Measurements from ENCODE around the gene TXNRD2.
"Not testable (repeated sequence)": the region's sequence is repeated elsewhere in the genome, so short reads cannot be mapped to it uniquely, and the experiment has no call there.

The TXNRD2 gene

GRCh38 chr22:19841641-19842392 is 99.8 kb downstream of the TXNRD2 start:
- no peak overlapping the region for H3K9ac ChIP-seq
- peak overlapping the region; percentile 58 for H3K4me2 ChIP-seq
- peaks cover 6% of the 10 kb centered on the region; the same call in 1 of the 2 replicates for H3K36me3 ChIP-seq
- H3K4me1 ChIP-seq: peaks cover 55% of the 10 kb centered on the region
- TF ChIP-seq Cebpa-rat (IDR thresholded peaks at IDR 0.05): no peak
- H3K27ac ChIP-seq: peak overlapping the region; percentile 33; the same call in 1 of the 2 replicates
- no peaks in the 10 kb centered on the region for H3K27me3 ChIP-seq
- no peak overlapping the region for H3K4me3 ChIP-seq
- H3K9me3 ChIP-seq: no peaks in the 10 kb centered on the region
- peaks cover 74% of the 10 kb centered on the region for H4K20me1 ChIP-seq

GRCh38 chr22:19840955-19841640 is 100.5 kb downstream of the TXNRD2 start:
- peak overlapping the region; percentile 58; the same call in 1 of the 2 replicates for H3K4me2 ChIP-seq
- H4K20me1 ChIP-seq: peaks cover 67% of the 10 kb centered on the region
- no peaks in the 10 kb centered on the region for H3K27me3 ChIP-seq
- H3K9me3 ChIP-seq: no peaks in the 10 kb centered on the region
- no peak overlapping the region for H3K4me3 ChIP-seq
- no peak for TF ChIP-seq Cebpa-rat (IDR thresholded peaks at IDR 0.05)
- H3K9ac ChIP-seq: no peak overlapping the region
- H3K4me1 ChIP-seq: peaks cover 48% of the 10 kb centered on the region
- no peak overlapping the region for H3K27ac ChIP-seq
- H3K36me3 ChIP-seq: no peaks in the 10 kb centered on the region

GRCh38 chr22:19840059-19840458 is 101.6 kb downstream of the TXNRD2 start:
- no peak for TF ChIP-seq Cebpa-rat (IDR thresholded peaks at IDR 0.05)
- no peak overlapping the region for H3K4me2 ChIP-seq
- H3K36me3 ChIP-seq: no peaks in the 10 kb centered on the region
- no peak overlapping the region for H3K4me3 ChIP-seq
- H3K27ac ChIP-seq: no peak overlapping the region
- peaks cover 63% of the 10 kb centered on the region for H4K20me1 ChIP-seq
- peaks cover 38% of the 10 kb centered on the region for H3K4me1 ChIP-seq
- no peaks in the 10 kb centered on the region for H3K9me3 ChIP-seq
- H3K9ac ChIP-seq: no peak overlapping the region
- H3K27me3 ChIP-seq: no peaks in the 10 kb centered on the region

GRCh38 chr22:19837915-19838314 is 103.7 kb downstream of the TXNRD2 start:
- H3K4me3 ChIP-seq: no peak overlapping the region
- H3K4me2 ChIP-seq: no peak overlapping the region
- no peaks in the 10 kb centered on the region for H3K36me3 ChIP-seq
- no peak overlapping the region for H3K9ac ChIP-seq
- H4K20me1 ChIP-seq: peaks cover 45% of the 10 kb centered on the region; the same call in 1 of the 2 replicates
- no peaks in the 10 kb centered on the region for H3K9me3 ChIP-seq
- no peak overlapping the region for H3K27ac ChIP-seq
- H3K4me1 ChIP-seq: peaks cover 18% of the 10 kb centered on the region
- no peak for TF ChIP-seq Cebpa-rat (IDR thresholded peaks at IDR 0.05)
- H3K27me3 ChIP-seq: no peaks in the 10 kb centered on the region

GRCh38 chr22:19836512-19836911 is 105.1 kb downstream of the TXNRD2 start:
- no peak overlapping the region for H3K4me2 ChIP-seq
- H3K4me1 ChIP-seq: peaks cover 14% of the 10 kb centered on the region
- no peak overlapping the region for H3K4me3 ChIP-seq
- no peak overlapping the region for H3K9ac ChIP-seq
- peaks cover 41% of the 10 kb centered on the region; the same call in 1 of the 2 replicates for H4K20me1 ChIP-seq
- TF ChIP-seq Cebpa-rat (IDR thresholded peaks at IDR 0.05): no peak
- no peaks in the 10 kb centered on the region for H3K27me3 ChIP-seq
- H3K9me3 ChIP-seq: no peaks in the 10 kb centered on the region
- no peak overlapping the region for H3K27ac ChIP-seq
- H3K36me3 ChIP-seq: no peaks in the 10 kb centered on the region

- no peaks in the 10 kb centered on the region for H3K27me3 ChIP-seq
- H3K9me3 ChIP-seq: no peaks in the 10 kb centered on the region
- peaks cover 35% of the 10 kb centered on the region; the same call in 1 of the 2 replicates for H4K20me1 ChIP-seq
- H3K4me1 ChIP-seq: peaks cover 11% of the 10 kb centered on the region
- no peak for TF ChIP-seq Cebpa-rat (IDR thresholded peaks at IDR 0.05)
- H3K27ac ChIP-seq: no peak overlapping the region
- H3K4me3 ChIP-seq: no peak overlapping the region
- no peak overlapping the region for H3K9ac ChIP-seq
- no peaks in the 10 kb centered on the region for H3K36me3 ChIP-seq
- no peak overlapping the region for H3K4me2 ChIP-seq
Observed at GRCh38 chr22:19834599-19834998, 107.0 kb downstream of the TXNRD2 start.

GRCh38 chr22:19833327-19833726 is 108.3 kb downstream of the TXNRD2 start:
- not testable (repeated sequence) for H3K4me3 ChIP-seq, H3K9ac ChIP-seq, H3K9me3 ChIP-seq, H3K36me3 ChIP-seq, H3K4me2 ChIP-seq, H3K27me3 ChIP-seq, H3K27ac ChIP-seq
- Histone ChIP-seq H4K20me1 (peaks cover 35% of the 10 kb centered on the region; the same call in 1 of the 2 replicates), H3K4me1 (peaks cover 11% of the 10 kb centered on the region)

GRCh38 chr22:19832476-19833108 is 109.0 kb downstream of the TXNRD2 start:
- Histone ChIP-seq H3K27me3 (no peaks in the 10 kb centered on the region), H4K20me1 (peaks cover 31% of the 10 kb centered on the region; the same call in 1 of the 2 replicates), H3K4me3 (no peak overlapping the region), H3K36me3 (no peaks in the 10 kb centered on the region), H3K4me2 (peak overlapping the region; percentile 29), H3K27ac (no peak overlapping the region), H3K4me1 (peaks cover 11% of the 10 kb centered on the region), H3K9me3 (no peaks in the 10 kb centered on the region), H3K9ac (no peak overlapping the region)
- TF ChIP-seq Cebpa-rat (IDR thresholded peaks at IDR 0.05): no peak

- 0 out of 2 replicates have a peak overlapping the region, but pooled peaks have one; percentile 29 for H3K4me2 ChIP-seq
Observed at GRCh38 chr22:19831979-19832378, 109.6 kb downstream of the TXNRD2 start.

More at GRCh38 chr22:19831979-19832378, 109.6 kb downstream of the TXNRD2 start:
- H3K9ac ChIP-seq, H3K9me3 ChIP-seq, H3K36me3 ChIP-seq, H3K27ac ChIP-seq, H3K27me3 ChIP-seq, H3K4me3 ChIP-seq: not testable (repeated sequence)
- Histone ChIP-seq H3K4me1 (peaks cover 11% of the 10 kb centered on the region), H4K20me1 (peaks cover 29% of the 10 kb centered on the region; the same call in 1 of the 2 replicates)
